Neural progenitor cell (in vitro differentiated cells): ENCODE data around the gene STRA8. TPM values are rescaled to one million over a fixed set of nuclear protein-coding genes. Genes with fewer than 3 reads are reported as not detected.

ENCODE experiments used
- DNase-seq: peaks from one replicate; pipeline ENCODE4 v3.0.0-alpha.2; 2016; ENCODE audit warnings: low spot score
- H2AFZ ChIP-seq: fragments of 200-600 bp; sonication (generic); replicated peaks from 2 replicates; pipeline ENCODE4 v1.6.1; 2016; ENCODE audit warnings: antibody characterized with exemption
- H3F3A ChIP-seq: fragments of 200-600 bp; sonication (generic); 2 replicates; pipeline ENCODE4 v1.6.1; 2016; ENCODE audit warnings: antibody characterized with exemption, low read depth
- H3K27ac ChIP-seq: fragments of 200-600 bp; sonication (generic); 2 replicates; pipeline ENCODE4 v1.5.1; 2016; ENCODE audit warnings: mild to moderate bottlenecking
- H3K27me3 ChIP-seq: fragments of 200-600 bp; sonication (generic); 2 replicates; pipeline ENCODE4 v1.6.1; 2016; ENCODE audit warnings: mild to moderate bottlenecking, moderate library complexity
- H3K36me3 ChIP-seq: fragments of 200-600 bp; sonication (generic); 2 replicates; pipeline ENCODE4 v1.5.1; 2016
- H3K4me1 ChIP-seq: fragments of 200-600 bp; sonication (generic); 2 replicates; pipeline ENCODE4 v1.6.1; 2016; ENCODE audit warnings: mixed run types
- H3K4me2 ChIP-seq: fragments of 200-600 bp; sonication (generic); 2 replicates; pipeline ENCODE4 v1.6.1; 2016
- H3K4me3 ChIP-seq: fragments of 200-600 bp; sonication (generic); 2 replicates; pipeline ENCODE4 v1.5.1; 2016
- H3K79me2 ChIP-seq: fragments of 200-600 bp; sonication (generic); 2 replicates; pipeline ENCODE4 v1.6.1; 2016; ENCODE audit warnings: low read depth
- H3K9ac ChIP-seq: fragments of 200-600 bp; sonication (generic); 2 replicates; pipeline ENCODE4 v1.6.1; 2016
- H3K9me3 ChIP-seq: fragments of 200-600 bp; sonication (generic); 2 replicates; pipeline ENCODE4 v1.5.1; 2016; ENCODE audit warnings: low read depth
- H4K20me1 ChIP-seq: fragments of 200-600 bp; sonication (generic); 2 replicates; pipeline ENCODE4 v1.6.1; 2016; ENCODE audit warnings: low read depth
- H3K27ac Mint-ChIP-seq: 3 replicates; pipeline ENCODE4 v1.8.0; 2021; ENCODE audit warnings: mixed read lengths
- H3K27me3 Mint-ChIP-seq: 2 replicates; pipeline ENCODE4 v1.8.0; 2022; ENCODE audit warnings: low read depth, mild to moderate bottlenecking, inconsistent platforms, moderate library complexity, mixed read lengths; ENCODE audit not compliant: insufficient read depth
- H3K36me3 Mint-ChIP-seq: 3 replicates; pipeline ENCODE4 v1.8.0; 2021; ENCODE audit warnings: mixed read lengths
- H3K4me1 Mint-ChIP-seq: 3 replicates; pipeline ENCODE4 v1.8.0; 2021; ENCODE audit warnings: mixed read lengths
- H3K4me3 Mint-ChIP-seq: 3 replicates; pipeline ENCODE4 v1.8.0; 2021; ENCODE audit warnings: mild to moderate bottlenecking, moderate library complexity, mixed read lengths
- H3K9me3 Mint-ChIP-seq: 3 replicates; pipeline ENCODE4 v1.8.0; 2020; ENCODE audit warnings: mixed read lengths
- EZH2 ChIP-seq: fragments of 200-600 bp; sonication (generic); IDR thresholded peaks from 2 replicates; pipeline ENCODE4 v1.6.1; 2017; ENCODE audit warnings: antibody characterized with exemption, mild to moderate bottlenecking, moderate library complexity
- EZH2phosphoT487 ChIP-seq: fragments of 200-600 bp; sonication (generic); IDR thresholded peaks from 2 replicates; pipeline ENCODE4 v1.6.1; 2017; ENCODE audit warnings: antibody characterized with exemption
- total RNA-seq: library from RNA; depleted of rRNA; stranded (reverse); fragments of >200 nt; gene quantifications from 2 replicates; pipeline ENCODE4 v1.2.3, GENCODE V29; 2015; ENCODE audit warnings: low replicate concordance
- TF ChIP-seq, protein P1 (sequence below): fragments of 200-600 bp; sonication (generic); IDR thresholded peaks from 2 replicates; pipeline ENCODE4 v1.5.1; 2017; ENCODE audit warnings: antibody characterized with exemption, mild to moderate bottlenecking

STRA8 gene
- total RNA-seq, 1 donor from 2014 or later = not detected

DNA sequence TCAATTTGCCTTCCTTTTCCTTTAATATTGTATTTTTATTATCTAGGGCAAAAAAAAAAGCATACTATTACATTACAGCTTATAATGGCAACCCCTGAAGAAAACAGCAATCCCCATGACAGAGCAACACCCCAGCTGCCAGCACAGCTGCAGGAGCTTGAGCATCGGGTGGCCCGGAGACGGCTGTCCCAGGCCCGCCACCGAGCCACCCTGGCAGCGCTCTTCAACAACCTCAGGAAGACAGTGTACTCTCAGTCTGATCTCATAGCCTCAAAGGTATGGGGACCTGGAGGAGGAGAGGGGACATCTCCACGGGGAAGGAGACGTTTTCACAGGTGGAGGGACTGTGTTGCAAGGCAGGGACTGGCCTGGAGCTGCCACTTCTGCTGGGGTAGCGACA is 6.8 kb downstream of the STRA8 start:
- Histone ChIP-seq H3K4me3 (no peak overlapping the region), H2AFZ (no peak overlapping the region), H3K9ac (no peak overlapping the region), H3K4me1 (no peaks in the 10 kb centered on the region), H3K79me2 (no peaks in the 10 kb centered on the region), H3K9me3 (no peaks in the 10 kb centered on the region), H3K27ac (no peak overlapping the region), H3F3A (no peaks in the 10 kb centered on the region), H4K20me1 (no peaks in the 10 kb centered on the region), H3K4me2 (no peak overlapping the region), H3K27me3 (no peaks in the 10 kb centered on the region), H3K36me3 (no peaks in the 10 kb centered on the region)
- Mint-ChIP-seq H3K27ac (no peak overlapping the region), H3K9me3 (no peaks in the 10 kb centered on the region), H3K4me3 (no peak overlapping the region), H3K4me1 (no peaks in the 10 kb centered on the region), H3K27me3 (peaks cover 10% of the 10 kb centered on the region), H3K36me3 (no peaks in the 10 kb centered on the region)
- TF ChIP-seq, protein P1, sequence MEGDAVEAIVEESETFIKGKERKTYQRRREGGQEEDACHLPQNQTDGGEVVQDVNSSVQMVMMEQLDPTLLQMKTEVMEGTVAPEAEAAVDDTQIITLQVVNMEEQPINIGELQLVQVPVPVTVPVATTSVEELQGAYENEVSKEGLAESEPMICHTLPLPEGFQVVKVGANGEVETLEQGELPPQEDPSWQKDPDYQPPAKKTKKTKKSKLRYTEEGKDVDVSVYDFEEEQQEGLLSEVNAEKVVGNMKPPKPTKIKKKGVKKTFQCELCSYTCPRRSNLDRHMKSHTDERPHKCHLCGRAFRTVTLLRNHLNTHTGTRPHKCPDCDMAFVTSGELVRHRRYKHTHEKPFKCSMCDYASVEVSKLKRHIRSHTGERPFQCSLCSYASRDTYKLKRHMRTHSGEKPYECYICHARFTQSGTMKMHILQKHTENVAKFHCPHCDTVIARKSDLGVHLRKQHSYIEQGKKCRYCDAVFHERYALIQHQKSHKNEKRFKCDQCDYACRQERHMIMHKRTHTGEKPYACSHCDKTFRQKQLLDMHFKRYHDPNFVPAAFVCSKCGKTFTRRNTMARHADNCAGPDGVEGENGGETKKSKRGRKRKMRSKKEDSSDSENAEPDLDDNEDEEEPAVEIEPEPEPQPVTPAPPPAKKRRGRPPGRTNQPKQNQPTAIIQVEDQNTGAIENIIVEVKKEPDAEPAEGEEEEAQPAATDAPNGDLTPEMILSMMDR = no peak
- TF ChIP-seq EZH2 (no peak), EZH2phosphoT487 (no peak)
- DNase-seq = no peak

DNA sequence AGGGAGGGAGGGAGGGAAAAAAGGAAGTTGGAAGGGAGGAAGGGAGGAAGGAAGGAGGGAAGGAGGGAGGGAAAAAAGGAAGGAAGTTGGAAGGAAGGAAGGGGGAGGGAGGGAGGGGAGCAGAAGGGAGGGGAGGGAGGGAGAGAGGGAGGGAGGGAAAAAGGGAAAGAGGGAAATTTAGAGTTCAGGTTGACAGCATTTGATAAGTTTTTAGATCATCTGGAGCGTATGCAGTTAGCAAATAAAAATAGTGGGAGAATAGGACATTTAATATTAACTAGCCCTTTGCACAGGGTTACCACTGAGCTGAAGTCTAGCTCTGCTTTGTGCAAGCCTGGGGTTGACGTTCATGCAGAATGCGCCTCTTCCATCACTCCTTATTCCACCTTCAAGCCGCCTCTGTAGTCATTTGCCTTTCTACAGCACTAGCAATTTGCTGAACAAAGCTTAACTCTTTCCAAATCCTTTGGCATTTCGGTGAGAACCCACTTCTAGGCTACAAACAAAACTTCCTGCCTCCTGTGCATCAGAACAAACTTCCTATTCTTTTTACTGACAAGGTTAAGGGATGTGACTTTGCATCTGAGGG is 8.6 kb downstream of the STRA8 start:
- Histone ChIP-seq H3K36me3 (no peaks in the 10 kb centered on the region), H4K20me1 (no peaks in the 10 kb centered on the region), H3F3A (no peaks in the 10 kb centered on the region), H3K4me3 (no peak overlapping the region), H3K79me2 (no peaks in the 10 kb centered on the region), H2AFZ (no peak overlapping the region), H3K9ac (no peak overlapping the region), H3K27ac (no peak overlapping the region), H3K4me2 (no peak overlapping the region), H3K27me3 (no peaks in the 10 kb centered on the region), H3K9me3 (no peaks in the 10 kb centered on the region), H3K4me1 (no peaks in the 10 kb centered on the region)
- TF ChIP-seq EZH2phosphoT487 (no peak), EZH2 (no peak)
- TF ChIP-seq, protein P1 = no peak
- no peaks in the 10 kb centered on the region for H3K4me1 Mint-ChIP-seq
- no peaks in the 10 kb centered on the region for H3K9me3 Mint-ChIP-seq
- no peak overlapping the region for H3K4me3 Mint-ChIP-seq
- no peaks in the 10 kb centered on the region for H3K36me3 Mint-ChIP-seq
- no peak overlapping the region for H3K27ac Mint-ChIP-seq
- peaks cover 7% of the 10 kb centered on the region for H3K27me3 Mint-ChIP-seq
- DNase-seq = no peak

DNA sequence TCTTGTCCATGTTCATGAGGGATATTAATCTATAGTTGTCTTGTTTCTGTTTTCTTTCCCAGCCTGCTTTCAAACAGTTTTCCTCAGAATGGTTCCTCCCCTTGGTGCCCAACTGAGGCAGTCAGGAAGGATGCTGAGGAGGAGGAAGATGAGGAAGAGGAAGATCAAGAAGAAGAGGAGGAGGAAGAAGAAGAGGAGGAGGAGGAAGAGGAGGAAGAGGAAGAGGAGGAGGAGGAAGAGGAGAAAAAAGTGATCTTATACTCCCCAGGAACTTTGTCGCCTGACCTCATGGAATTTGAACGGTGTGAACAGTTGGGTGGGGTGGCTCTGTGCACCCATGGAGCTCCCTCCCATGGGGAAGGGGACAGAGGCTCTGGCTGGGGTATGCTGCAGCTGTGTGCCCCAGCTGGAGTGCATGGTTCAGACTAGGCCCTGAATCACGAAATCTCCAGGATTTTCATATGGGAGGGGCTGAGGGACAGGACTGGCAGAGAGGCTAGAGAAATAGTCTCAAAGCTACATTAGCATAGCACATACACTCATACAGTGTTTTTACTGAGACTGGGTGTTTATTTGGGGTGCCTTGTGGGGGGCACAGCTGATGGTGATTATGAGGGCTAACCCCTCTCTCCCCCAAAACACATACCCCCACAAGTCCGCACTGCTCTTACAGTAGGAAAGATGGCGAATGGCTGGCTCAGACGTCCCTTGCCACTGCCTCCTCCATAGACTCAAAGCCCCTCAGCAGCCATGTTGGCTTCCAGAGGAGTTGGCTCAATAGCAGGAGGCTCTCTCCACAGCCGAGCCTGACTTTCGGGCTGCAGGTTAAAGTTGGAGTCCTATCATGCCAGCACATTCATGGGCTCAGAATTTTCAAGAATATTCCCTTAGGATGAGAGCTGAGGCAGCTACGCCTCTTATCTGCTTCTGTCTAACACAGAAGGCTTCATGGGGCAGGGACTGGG is 11.9 kb downstream of the STRA8 start:
- Histone ChIP-seq H3K27me3 (no peaks in the 10 kb centered on the region), H3K36me3 (no peaks in the 10 kb centered on the region), H3K9me3 (no peaks in the 10 kb centered on the region), H4K20me1 (no peaks in the 10 kb centered on the region), H2AFZ (no peak overlapping the region), H3F3A (no peaks in the 10 kb centered on the region), H3K4me1 (no peaks in the 10 kb centered on the region), H3K9ac (no peak overlapping the region), H3K4me3 (no peak overlapping the region), H3K4me2 (no peak overlapping the region), H3K79me2 (no peaks in the 10 kb centered on the region), H3K27ac (no peak overlapping the region)
- Mint-ChIP-seq H3K36me3 (no peaks in the 10 kb centered on the region), H3K4me1 (no peaks in the 10 kb centered on the region), H3K9me3 (no peaks in the 10 kb centered on the region), H3K4me3 (no peak overlapping the region), H3K27ac (no peak overlapping the region), H3K27me3 (peaks cover 4% of the 10 kb centered on the region)
- TF ChIP-seq EZH2phosphoT487 (no peak), EZH2 (no peak)
- TF ChIP-seq, protein P1 = no peak
- DNase-seq = no peak
